Thoracic aorta (tissue), 2 donors: ENCODE data around the gene CSF1. TPM values are rescaled to one million over a fixed set of nuclear protein-coding genes. Genes with fewer than 3 reads are reported as not detected.

Experiments used
- ATAC-seq: fragments of 150-250 bp; one replicate; pipeline ENCODE4 v1.8.0; 2017; ENCODE audit warnings: low read depth; ENCODE audit not compliant: insufficient number of reproducible peaks, low FRiP score
- DNase-seq: peaks from one replicate; pipeline ENCODE4 v3.0.0-alpha.2; 2020; ENCODE audit warnings: low spot score
- H3K27ac ChIP-seq, 2 donors: fragments of 200-600 bp; sonication (generic); 1 replicate in 1 of 2; 2 replicates in 1 of 2; pipeline ENCODE4 v1.5.1; 2016; ENCODE audit warnings: mild to moderate bottlenecking in 2 of 2, moderate library complexity in 2 of 2
- H3K27me3 ChIP-seq: fragments of 200-600 bp; sonication (generic); replicated peaks from 2 replicates; pipeline ENCODE4 v1.6.0; 2016; ENCODE audit warnings: mild to moderate bottlenecking; ENCODE audit not compliant: insufficient read depth
- H3K36me3 ChIP-seq: fragments of 200-600 bp; sonication (generic); one replicate; pipeline ENCODE4 v1.5.1; 2016
- H3K4me1 ChIP-seq, 2 donors: fragments of 200-600 bp; sonication (generic); 1 replicate in 1 of 2; 2 replicates in 1 of 2; pipeline versions ENCODE4 v1.5.1 to v1.6.0; 2016; ENCODE audit warnings: low read depth in 2 of 2, mild to moderate bottlenecking in 1 of 2; ENCODE audit not compliant: control insufficient read depth in 1 of 2
- H3K4me3 ChIP-seq: fragments of 200-600 bp; sonication (generic); 2 replicates; pipeline ENCODE4 v1.5.1; 2016; ENCODE audit warnings: mild to moderate bottlenecking
- H3K9me3 ChIP-seq: fragments of 200-600 bp; sonication (generic); 2 replicates; pipeline ENCODE4 v1.5.1; 2016
- CTCF ChIP-seq: fragments of 200-600 bp; sonication (generic); IDR thresholded peaks from one replicate; pipeline ENCODE4 v1.5.1; 2019; ENCODE audit warnings: antibody characterized with exemption
- total RNA-seq, 2 donors: library from RNA; depleted of rRNA; stranded (reverse); fragments of >200 nt; gene quantifications; one replicate each; pipeline versions ENCODE4 v1.1.0 to v1.2.3, GENCODE V29; 2016

Gene CSF1
- total RNA-seq, 2 donors from 2014 or later = 146 to 171 TPM

- no peaks in the 10 kb centered on the region for H3K36me3 ChIP-seq
- no peaks in the 10 kb centered on the region for H3K27me3 ChIP-seq
- H3K27ac ChIP-seq = no peak overlapping the region
- TF ChIP-seq CTCF = no peak
- H3K9me3 ChIP-seq = no peaks in the 10 kb centered on the region
- no peak for DNase-seq
- peaks cover 6 to 26% of the 10 kb centered on the region in 2 donors for H3K4me1 ChIP-seq
- no peak for ATAC-seq
- H3K4me3 ChIP-seq = no peak overlapping the region
Measured at GRCh38 chr1:109906839-109907180, 3.8 kb upstream of the CSF1 start.

- TF ChIP-seq CTCF = no peak
- Histone ChIP-seq H3K27ac (no peak overlapping the region), H3K4me3 (no peak overlapping the region), H3K4me1 (peaks cover 6 to 31% of the 10 kb centered on the region in 2 donors), H3K27me3 (no peaks in the 10 kb centered on the region), H3K9me3 (no peaks in the 10 kb centered on the region), H3K36me3 (no peaks in the 10 kb centered on the region)
- no peak for DNase-seq
- no peak for ATAC-seq
Measured at GRCh38 chr1:109907190-109907774, 3.4 kb upstream of the CSF1 start.

GRCh38 chr1:109908836-109909235 lies 1.8 kb upstream of the CSF1 start:
- DNase-seq = no peak
- H3K4me1 ChIP-seq = peaks cover 19 to 39% of the 10 kb centered on the region in 2 donors

GRCh38 chr1:109909561-109909960 lies 1.1 kb upstream of the CSF1 start:
- DNase-seq = no peak
- no peak for TF ChIP-seq CTCF
- no peaks in the 10 kb centered on the region for H3K36me3 ChIP-seq
- H3K9me3 ChIP-seq = no peaks in the 10 kb centered on the region
- peak overlapping the region in 1 of 2 donors; percentile 70 for H3K27ac ChIP-seq
- ATAC-seq = no peak
- no peaks in the 10 kb centered on the region for H3K27me3 ChIP-seq
- no peak overlapping the region for H3K4me3 ChIP-seq
- peaks cover 19 to 46% of the 10 kb centered on the region in 2 donors for H3K4me1 ChIP-seq

More at GRCh38 chr1:109908836-109909235, 1.8 kb upstream of the CSF1 start:
- Histone ChIP-seq H3K27me3 (no peaks in the 10 kb centered on the region), H3K36me3 (no peaks in the 10 kb centered on the region), H3K27ac (no peak overlapping the region), H3K9me3 (no peaks in the 10 kb centered on the region), H3K4me3 (no peak overlapping the region)
- TF ChIP-seq CTCF = no peak
- no peak for ATAC-seq

GRCh38 chr1:109910963-109911798 lies 532 bp downstream of the CSF1 start:
- no peak for TF ChIP-seq CTCF
- H3K27ac ChIP-seq = peak overlapping the region; percentile 63 to 70
- no peaks in the 10 kb centered on the region for H3K36me3 ChIP-seq
- H3K4me1 ChIP-seq = peaks cover 19 to 50% of the 10 kb centered on the region in 2 donors
- ATAC-seq = no peak
- no peaks in the 10 kb centered on the region for H3K27me3 ChIP-seq
- H3K9me3 ChIP-seq = no peaks in the 10 kb centered on the region
- peak overlapping the region; percentile 82 for H3K4me3 ChIP-seq
- no peak for DNase-seq
